ENCODE measurements around the gene ADAM15. TPM values are rescaled to one million over a fixed set of nuclear protein-coding genes. Genes with fewer than 3 reads are reported as not detected.

Gene ADAM15
- total RNA-seq, 2 donors from 2014 or later, result 40.8 to 42.1 TPM

- Mint-ChIP-seq H3K27me3 (ENCODE audit: low read depth) (no peaks in the 10 kb centered on the region), H3K4me1 (ENCODE audit: low read depth) (peaks cover 10% of the 10 kb centered on the region), H3K27ac (no peak overlapping the region), H3K4me3 (no peak overlapping the region), H3K36me3 (ENCODE audit: insufficient read depth in 2 of 2) (no peaks in the 10 kb centered on the region), H3K9me3 (no peaks in the 10 kb centered on the region)
- ATAC-seq (replicated peaks in 1 of 2) (no peak), DNase-seq (no peak)
Measured at GRCh38 chr1:155042789-155043188, 8.3 kb upstream of the ADAM15 start.

DNA sequence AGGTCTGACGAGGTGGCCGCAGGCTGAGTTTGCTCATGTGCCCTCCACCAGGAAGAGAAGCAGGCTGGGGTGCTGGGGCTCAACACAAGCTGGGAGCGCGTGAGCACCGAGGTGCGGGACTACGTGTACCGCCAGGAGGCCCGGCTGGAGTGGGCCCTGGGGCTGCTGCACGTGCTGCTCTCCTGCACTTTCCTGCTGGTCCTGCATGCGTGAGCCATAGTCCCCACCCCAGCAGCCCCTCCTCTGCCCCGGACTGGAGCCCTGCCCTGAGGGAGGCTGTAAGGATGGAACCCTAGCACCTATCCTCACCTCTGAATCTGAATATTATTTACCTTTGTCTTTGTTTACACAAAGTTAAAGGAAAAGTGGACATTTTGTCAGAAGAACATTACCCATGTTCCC is 7.8 kb upstream of the ADAM15 start:
- Mint-ChIP-seq H3K4me3 (no peak overlapping the region), H3K9me3 (no peaks in the 10 kb centered on the region), H3K27me3 (ENCODE audit: low read depth) (no peaks in the 10 kb centered on the region), H3K4me1 (ENCODE audit: low read depth) (peaks cover 10% of the 10 kb centered on the region), H3K27ac (no peak overlapping the region), H3K36me3 (ENCODE audit: insufficient read depth in 2 of 2) (no peaks in the 10 kb centered on the region)
- DNase-seq (no peak), ATAC-seq (replicated peaks in 1 of 2) (no peak)

DNA sequence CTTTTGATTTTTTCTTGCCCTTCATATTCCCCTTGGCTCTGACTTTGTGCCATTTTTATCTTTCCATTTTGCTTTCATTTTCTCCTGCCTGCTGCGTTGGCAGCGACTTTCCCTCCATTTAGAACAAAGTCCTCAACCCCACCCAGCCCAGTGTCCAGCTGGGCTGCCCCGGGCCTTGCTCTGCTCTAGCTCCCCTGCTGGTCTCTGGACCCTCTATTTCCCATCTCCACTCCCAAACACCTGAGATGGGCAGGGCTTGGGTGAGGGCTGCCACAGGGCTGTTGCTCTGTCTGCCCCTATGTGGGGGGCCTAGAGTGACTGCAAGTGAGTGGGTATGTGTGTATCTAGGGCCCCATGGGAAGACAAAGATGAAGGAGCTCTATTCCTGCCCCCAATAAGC is 7.3 kb upstream of the ADAM15 start:
- peak overlapping the region; percentile 6 for H3K27ac Mint-ChIP-seq
- no peak for DNase-seq
- no peaks in the 10 kb centered on the region for H3K36me3 Mint-ChIP-seq (ENCODE audit: insufficient read depth in 2 of 2)
- no peak for ATAC-seq (replicated peaks in 1 of 2)
- no peak overlapping the region for H3K4me3 Mint-ChIP-seq
- H3K27me3 Mint-ChIP-seq (ENCODE audit: low read depth), result no peaks in the 10 kb centered on the region
- H3K9me3 Mint-ChIP-seq, result no peaks in the 10 kb centered on the region
- peaks cover 10% of the 10 kb centered on the region for H3K4me1 Mint-ChIP-seq (ENCODE audit: low read depth)

DNA sequence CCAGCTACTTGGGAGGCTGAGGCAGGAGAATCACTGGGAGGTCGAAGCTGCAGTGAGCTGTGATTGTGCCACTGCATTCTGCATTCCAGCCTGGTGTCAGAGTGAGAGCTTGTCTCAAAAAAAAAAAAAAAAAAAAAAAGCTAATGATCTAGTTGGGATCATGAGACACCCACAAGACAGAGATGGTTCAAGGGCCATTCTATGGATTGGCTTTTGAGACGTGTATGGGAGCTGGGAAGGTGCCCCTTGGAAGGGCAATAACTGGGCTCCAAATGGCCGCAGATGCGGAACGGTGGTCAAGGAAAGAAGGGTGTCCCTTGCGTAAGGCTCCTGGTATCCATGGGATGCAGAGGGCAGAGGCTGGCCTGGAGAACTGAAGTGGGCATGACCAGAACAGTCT is 6.8 kb upstream of the ADAM15 start:
- Mint-ChIP-seq H3K4me1 (ENCODE audit: low read depth) (peaks cover 10% of the 10 kb centered on the region), H3K27me3 (ENCODE audit: low read depth) (no peaks in the 10 kb centered on the region), H3K9me3 (no peaks in the 10 kb centered on the region), H3K4me3 (no peak overlapping the region), H3K27ac (no peak overlapping the region), H3K36me3 (ENCODE audit: insufficient read depth in 2 of 2) (no peaks in the 10 kb centered on the region)
- no peak for DNase-seq
- ATAC-seq (replicated peaks in 1 of 2), result no peak

- Mint-ChIP-seq H3K27me3 (ENCODE audit: low read depth) (no peaks in the 10 kb centered on the region), H3K36me3 (ENCODE audit: insufficient read depth in 2 of 2) (no peaks in the 10 kb centered on the region), H3K4me3 (no peak overlapping the region), H3K27ac (no peak overlapping the region), H3K4me1 (ENCODE audit: low read depth) (peaks cover 16% of the 10 kb centered on the region), H3K9me3 (no peaks in the 10 kb centered on the region)
- ATAC-seq (replicated peaks in 1 of 2), result peak; percentile 93
- peak; percentile 61 to 67 for DNase-seq
Measured at GRCh38 chr1:155044812-155045657, 6.1 kb upstream of the ADAM15 start.

DNA sequence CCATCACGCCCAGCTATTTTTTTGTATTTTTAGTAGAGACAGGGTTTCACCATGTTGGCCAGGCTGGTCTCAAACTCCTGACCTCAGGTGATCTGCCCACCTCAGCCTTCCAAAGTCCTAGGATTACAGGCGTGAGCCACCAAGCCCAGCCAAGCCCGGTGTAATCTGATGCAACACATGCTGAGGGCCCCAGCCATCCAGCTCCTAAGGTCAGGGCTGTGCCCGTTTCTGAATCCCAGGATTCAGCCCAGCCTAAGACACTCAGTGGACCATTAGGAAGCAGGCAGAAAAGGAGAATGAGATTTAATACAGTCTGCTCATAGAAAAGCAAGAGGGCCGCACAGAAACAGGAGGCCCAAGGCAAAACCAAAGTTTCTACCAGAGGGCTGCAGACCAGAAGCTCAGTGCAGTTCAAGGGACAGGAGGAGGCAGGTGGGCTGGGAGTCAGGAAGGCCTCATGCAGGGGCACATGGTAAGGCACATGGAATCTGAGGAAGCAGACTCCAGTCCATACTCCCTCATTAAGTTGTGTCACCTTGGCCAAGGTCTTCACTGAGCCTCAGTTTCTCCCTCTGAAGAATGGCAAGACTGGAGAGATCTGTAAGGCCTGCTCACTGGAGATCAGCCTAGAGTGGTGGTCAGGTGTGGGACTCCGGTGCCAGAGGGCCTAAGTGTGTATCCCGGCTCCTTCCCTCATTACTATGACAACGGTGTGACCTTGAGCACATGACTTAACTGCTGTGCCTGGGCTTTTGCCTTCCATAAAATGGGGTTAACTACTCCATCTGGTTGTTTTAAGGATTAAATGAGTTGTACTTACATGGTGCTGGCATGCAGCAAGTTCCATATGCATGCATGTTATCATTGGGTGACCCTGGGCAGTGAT is 2.4 kb upstream of the ADAM15 start:
- Mint-ChIP-seq H3K27me3 (ENCODE audit: low read depth) (no peaks in the 10 kb centered on the region), H3K4me3 (no peak overlapping the region), H3K9me3 (no peaks in the 10 kb centered on the region), H3K36me3 (ENCODE audit: insufficient read depth in 2 of 2) (no peaks in the 10 kb centered on the region), H3K27ac (no peak overlapping the region), H3K4me1 (ENCODE audit: low read depth) (peaks cover 36% of the 10 kb centered on the region)
- ATAC-seq (replicated peaks in 1 of 2) (no peak), DNase-seq (no peak)

DNA sequence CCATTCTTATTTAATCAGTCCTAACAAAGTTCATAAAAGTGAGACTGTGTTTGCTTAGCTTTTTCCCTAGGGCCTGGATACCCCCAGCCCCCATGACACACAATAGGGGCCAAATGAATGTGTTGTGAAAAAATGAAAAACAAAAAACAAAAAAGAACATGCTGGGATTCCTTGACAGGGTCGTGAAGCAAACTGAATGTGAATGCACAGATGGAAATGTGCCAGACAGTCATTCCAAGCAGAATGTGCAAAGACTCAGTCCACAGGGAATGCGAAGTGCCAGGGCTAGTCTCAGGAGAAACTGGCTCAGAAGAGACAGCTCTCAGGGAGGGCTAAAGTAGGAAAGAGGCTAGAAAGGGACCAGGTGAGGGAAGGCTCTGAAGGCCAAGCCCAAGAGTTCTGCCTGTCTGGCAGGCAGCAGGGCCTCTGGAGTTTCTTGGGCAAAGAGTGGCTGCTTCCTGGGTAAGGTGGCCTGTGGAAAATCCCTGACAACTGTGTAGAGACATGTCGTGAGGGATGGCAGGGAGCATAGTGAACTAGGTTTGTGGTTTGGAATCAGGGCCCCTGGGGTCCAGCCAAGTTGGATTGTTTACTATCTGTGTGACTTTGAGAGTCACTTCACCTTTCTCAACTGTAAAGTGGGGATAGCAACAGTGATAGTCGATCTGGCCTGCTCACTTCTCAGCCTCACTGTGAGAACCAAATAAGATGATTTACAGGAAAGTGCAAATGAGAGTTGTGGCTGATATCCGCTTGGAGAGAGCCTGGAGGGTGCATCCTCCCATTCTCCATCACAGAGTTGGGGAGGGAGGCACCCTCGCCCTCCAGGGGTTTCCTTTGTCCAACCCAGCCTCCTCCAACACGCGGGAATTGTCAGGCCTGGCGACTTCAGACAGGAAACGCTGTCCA is 1.2 kb upstream of the ADAM15 start:
- peaks cover 29% of the 10 kb centered on the region for H3K4me1 Mint-ChIP-seq (ENCODE audit: low read depth)
- H3K27ac Mint-ChIP-seq, result no peak overlapping the region
- no peaks in the 10 kb centered on the region for H3K9me3 Mint-ChIP-seq
- no peaks in the 10 kb centered on the region for H3K27me3 Mint-ChIP-seq (ENCODE audit: low read depth)
- H3K36me3 Mint-ChIP-seq (ENCODE audit: insufficient read depth in 2 of 2), result no peaks in the 10 kb centered on the region
- peak overlapping the region; percentile 89 to 93 for H3K4me3 Mint-ChIP-seq
- ATAC-seq (replicated peaks in 1 of 2) (no peak), DNase-seq (no peak)

DNA sequence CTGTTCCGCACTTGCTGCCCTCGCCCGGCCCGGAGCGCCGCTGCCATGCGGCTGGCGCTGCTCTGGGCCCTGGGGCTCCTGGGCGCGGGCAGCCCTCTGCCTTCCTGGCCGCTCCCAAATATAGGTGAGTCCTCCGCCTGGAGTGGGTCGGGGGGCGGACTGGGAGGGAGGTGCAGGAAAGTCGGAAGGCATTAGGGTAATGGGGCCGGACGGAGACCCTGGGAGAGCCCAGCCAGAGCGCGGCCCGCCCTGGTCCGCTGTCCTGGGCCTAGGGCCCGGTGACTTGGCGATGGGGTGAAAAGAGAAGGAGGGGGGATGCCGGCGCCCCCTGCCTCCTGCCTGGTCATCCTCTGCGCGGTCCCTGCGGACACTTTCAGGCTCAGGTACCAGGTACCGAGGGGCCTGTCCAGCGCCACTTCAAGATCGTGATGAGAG is 243 bp downstream of the ADAM15 start:
- Mint-ChIP-seq H3K9me3 (no peaks in the 10 kb centered on the region), H3K4me3 (peak overlapping the region; percentile 91 to 92), H3K27ac (no peak overlapping the region), H3K36me3 (ENCODE audit: insufficient read depth in 2 of 2) (no peaks in the 10 kb centered on the region), H3K4me1 (ENCODE audit: low read depth) (peaks cover 26% of the 10 kb centered on the region), H3K27me3 (ENCODE audit: low read depth) (no peaks in the 10 kb centered on the region)
- DNase-seq (no peak), ATAC-seq (replicated peaks in 1 of 2) (peak in 1 of 2 donors; percentile 10)

DNA sequence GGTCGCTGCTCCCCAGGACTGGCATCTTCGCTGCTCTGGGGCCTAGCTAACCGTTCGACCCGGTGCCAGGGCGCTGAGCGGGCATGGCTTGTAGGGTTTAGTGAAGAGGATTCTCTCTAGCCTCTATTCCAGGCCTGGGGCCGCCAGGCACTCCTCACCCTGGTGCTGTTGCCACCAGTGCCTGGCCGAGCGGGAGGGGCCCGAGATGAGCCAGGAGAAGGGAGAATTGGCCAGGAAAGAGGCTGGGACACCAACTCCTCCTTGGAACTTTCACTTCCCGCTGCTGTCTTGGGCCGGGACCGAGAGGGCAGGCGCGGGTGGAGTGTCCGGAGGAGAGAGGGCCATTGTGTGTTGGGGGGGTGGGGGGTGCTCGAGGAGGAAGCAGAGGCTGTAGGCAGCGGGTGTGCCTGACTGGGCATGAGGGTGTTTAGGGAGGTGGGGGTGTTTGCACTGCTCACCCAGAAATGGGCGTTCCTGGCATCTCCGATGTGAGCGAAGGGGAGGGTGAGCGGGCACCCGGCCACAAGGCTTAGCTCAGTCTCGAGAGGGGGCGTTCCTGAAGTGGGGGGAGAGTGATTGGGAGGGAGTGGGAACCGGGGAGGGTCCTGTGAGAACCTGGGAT is 772 bp downstream of the ADAM15 start:
- Mint-ChIP-seq H3K36me3 (ENCODE audit: insufficient read depth in 2 of 2) (no peaks in the 10 kb centered on the region), H3K9me3 (no peaks in the 10 kb centered on the region), H3K4me3 (peak overlapping the region; percentile 91 to 92), H3K27ac (no peak overlapping the region), H3K27me3 (ENCODE audit: low read depth) (no peaks in the 10 kb centered on the region), H3K4me1 (ENCODE audit: low read depth) (peaks cover 26% of the 10 kb centered on the region)
- ATAC-seq (replicated peaks in 1 of 2), result peak; percentile 22 to 30
- peak; percentile 46 to 57 for DNase-seq

DNA sequence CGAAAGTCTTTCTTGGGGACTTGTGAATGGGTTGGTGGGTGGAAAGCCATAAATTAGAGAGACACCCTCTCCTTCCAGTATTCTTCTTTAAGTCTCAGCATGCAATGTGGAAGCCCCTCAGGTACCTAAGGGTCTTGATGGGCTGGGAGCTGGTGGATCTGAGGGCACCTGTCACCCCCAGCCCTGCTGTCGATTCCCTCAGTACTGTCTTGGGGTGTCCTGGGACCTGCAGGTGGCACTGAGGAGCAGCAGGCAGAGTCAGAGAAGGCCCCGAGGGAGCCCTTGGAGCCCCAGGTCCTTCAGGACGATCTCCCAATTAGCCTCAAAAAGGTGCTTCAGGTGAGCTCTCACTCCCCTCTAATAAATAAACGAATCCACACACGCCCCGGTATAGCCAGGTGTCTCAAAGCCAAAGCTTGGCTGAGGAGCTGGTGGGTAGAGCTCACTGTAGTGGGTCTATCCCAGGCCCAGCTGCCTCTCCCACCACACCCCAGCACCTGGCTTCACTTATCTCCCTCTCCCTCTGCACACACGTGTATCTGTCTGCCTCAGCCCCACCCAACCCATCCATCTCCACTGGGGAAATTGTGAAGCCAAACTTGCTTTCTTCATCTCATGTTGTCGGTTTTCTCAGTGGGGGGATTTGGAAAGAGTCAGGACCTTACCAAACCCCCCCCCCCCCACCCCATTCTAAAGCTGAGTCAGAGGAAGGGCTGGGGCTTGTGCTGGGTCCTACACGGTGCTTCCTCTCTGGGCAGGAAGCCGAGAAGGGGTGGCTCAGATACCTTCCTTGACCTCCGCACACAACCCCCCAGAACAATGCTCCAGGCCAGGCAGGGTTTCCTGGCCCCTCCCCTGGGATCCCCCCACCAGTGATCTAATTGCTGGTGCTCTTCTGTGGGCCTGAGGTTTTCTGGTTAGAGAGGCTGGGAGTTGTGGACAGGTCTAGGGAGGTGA is 1.6 kb downstream of the ADAM15 start:
- peaks cover 26% of the 10 kb centered on the region for H3K4me1 Mint-ChIP-seq (ENCODE audit: low read depth)
- DNase-seq (peak; percentile 34 to 54), ATAC-seq (replicated peaks in 1 of 2) (peak in 1 of 2 donors; percentile 21)
- no peaks in the 10 kb centered on the region for H3K9me3 Mint-ChIP-seq
- H3K27me3 Mint-ChIP-seq (ENCODE audit: low read depth), result no peaks in the 10 kb centered on the region
- no peaks in the 10 kb centered on the region for H3K36me3 Mint-ChIP-seq (ENCODE audit: insufficient read depth in 2 of 2)
- peak overlapping the region; percentile 91 to 92 for H3K4me3 Mint-ChIP-seq
- peak overlapping the region; percentile 40 for H3K27ac Mint-ChIP-seq

DNA sequence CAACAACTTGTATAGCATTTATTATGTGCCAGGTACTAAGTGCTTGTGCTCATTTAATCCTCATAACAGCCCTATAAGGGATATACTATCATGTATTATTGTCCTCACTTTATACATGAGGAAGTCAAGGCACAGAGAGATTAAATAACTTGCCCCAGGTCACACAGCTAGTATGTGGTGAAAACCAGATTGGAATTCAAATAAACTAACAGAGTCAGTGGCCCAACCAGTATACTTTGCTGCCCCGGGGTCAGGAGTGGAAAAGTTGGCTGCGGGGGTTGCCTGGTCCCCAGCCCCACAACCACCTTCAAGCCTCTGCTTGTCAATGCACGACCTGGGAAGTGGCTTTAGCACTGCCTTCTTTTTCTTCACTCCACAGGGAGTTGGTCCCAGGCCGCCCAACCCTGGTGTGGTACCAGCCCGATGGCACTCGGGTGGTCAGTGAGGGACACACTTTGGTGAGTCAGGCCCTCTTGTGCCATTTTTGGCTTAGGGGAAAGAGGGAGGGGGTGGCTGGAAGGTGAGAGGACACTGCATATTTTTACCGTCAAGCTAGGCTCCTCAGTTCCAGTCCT is 2.5 kb downstream of the ADAM15 start:
- H3K4me3 Mint-ChIP-seq, result peak overlapping the region; percentile 63 to 91
- H3K36me3 Mint-ChIP-seq (ENCODE audit: insufficient read depth in 2 of 2), result no peaks in the 10 kb centered on the region
- no peak for ATAC-seq (replicated peaks in 1 of 2)
- H3K9me3 Mint-ChIP-seq, result no peaks in the 10 kb centered on the region
- H3K27me3 Mint-ChIP-seq (ENCODE audit: low read depth), result no peaks in the 10 kb centered on the region
- H3K4me1 Mint-ChIP-seq (ENCODE audit: low read depth), result peaks cover 26% of the 10 kb centered on the region
- DNase-seq, result no peak
- peak overlapping the region; percentile 40 for H3K27ac Mint-ChIP-seq
